HG03066 (cell line): ENCODE measurements around the gene SLC35G1.

Experiments used
- ATAC-seq: cut with Tn5 transposase; IDR thresholded peaks from one replicate; pipeline ENCODE4 v1.9.1; 2021; ENCODE audit warnings: low read depth; ENCODE audit not compliant: unreplicated experiment

The SLC35G1 gene

GRCh38 chr10:93947055-93947454 lies 53.3 kb downstream of the SLC35G1 start:
- ATAC-seq = no peak

DNA sequence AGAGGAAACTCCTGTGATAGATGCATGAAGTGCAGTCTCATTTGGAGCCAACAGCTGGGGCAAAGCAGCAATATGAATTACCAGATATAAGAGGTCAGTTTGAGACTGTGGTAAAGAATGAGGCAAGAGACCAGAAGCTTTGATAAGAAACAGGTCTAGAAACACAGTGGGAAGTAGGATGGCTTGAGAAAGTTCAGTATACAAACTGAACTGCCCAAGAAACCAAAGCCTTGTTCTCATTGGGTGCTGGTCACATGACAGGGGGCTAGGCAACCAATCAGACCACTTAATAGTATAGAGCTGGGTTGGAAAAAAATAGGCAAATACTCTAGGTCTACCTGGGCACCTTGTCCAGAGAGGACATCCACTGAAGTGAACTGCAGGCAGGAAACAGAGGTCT lies 53.7 kb downstream of the SLC35G1 start:
- no peak for ATAC-seq

DNA sequence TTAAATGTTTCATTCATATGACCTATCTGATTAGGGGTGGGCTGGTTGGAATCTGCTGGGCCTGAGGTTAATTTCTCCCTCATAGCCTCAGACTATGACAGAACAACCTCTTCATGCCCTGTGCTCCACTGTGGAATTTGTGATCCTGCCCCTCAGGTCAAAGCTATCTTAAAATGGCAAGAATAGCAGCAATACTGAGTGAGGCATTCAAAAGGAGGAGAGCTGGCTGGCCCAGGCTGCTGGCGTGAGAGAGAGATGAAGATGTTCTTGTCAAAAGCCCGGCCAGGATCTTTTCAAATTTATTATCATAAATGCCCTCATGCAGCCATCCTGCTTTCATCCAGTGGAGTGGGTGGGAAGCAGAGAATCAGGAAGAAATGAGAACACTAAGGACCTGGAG lies 58.1 kb downstream of the SLC35G1 start:
- no peak for ATAC-seq
